Measurements from ENCODE around the gene ATP2B2.

The ATP2B2 gene

GRCh38 chr3:10510086-10510742, 4.8 kb upstream of the ATP2B2 start:
- DNase-seq: no peak

DNA sequence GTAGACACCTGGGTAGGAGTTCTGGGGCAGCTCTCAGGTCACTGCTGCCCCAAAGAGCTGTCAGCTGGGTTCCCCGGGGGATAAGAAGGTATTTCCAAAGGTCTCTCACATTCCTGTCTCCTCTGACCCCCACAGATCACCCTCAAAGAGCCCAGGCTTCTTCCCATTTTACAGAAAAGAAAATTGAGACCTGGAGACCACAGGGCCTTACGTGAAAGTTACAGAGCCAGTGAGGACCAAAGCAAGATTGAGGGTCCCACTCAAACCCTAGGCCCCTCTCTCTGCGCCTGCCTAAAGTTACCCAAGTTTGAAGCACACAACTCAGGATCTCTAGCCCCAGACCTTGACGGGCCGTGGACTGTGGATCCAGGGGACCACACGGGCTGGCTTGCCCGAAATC, 3.9 kb upstream of the ATP2B2 start:
- DNase-seq: no peak

GRCh38 chr3:10508619-10509260, 3.4 kb upstream of the ATP2B2 start:
- DNase-seq: no peak

DNA sequence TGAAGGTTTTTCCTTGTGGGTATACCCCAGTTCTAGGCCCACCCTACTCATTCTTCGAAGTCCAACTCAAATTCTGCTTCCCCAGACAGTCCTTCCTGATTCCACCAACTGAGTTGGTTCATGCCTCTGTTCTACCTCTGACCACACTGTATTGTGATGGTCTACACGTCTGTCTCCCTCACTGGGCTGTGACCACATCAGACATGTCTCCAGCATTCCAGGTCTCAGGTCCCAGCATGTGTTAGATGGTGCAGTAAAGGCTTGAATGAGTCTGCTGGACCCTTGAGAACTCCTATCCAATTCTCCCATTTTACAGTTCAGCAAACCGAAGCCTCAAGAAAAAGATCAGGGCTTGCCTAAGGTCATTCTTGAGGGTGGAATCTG, 2.8 kb upstream of the ATP2B2 start:
- DNase-seq: no peak

DNA sequence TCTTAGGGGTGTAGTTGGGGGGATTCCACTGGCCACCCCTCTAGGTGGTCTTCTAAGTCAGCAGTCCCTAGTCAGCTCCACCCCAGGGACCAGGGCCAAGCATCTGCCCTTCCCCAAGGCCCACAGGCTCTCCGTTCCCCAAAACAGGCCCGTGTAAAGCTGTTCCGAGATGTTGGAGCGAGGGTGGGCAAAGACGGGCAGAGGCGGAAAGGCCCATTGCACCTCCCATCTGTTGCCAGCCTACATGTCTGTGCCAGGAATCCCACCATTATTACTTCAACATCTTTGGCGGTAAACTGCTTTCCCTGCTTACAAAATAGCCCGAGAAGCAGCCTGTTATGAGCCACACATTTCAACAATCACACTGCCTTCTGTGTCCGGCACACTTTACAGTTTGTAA, 1.9 kb upstream of the ATP2B2 start:
- DNase-seq: no peak

GRCh38 chr3:10506696-10507095, 1.3 kb upstream of the ATP2B2 start:
- no peak for DNase-seq

DNA sequence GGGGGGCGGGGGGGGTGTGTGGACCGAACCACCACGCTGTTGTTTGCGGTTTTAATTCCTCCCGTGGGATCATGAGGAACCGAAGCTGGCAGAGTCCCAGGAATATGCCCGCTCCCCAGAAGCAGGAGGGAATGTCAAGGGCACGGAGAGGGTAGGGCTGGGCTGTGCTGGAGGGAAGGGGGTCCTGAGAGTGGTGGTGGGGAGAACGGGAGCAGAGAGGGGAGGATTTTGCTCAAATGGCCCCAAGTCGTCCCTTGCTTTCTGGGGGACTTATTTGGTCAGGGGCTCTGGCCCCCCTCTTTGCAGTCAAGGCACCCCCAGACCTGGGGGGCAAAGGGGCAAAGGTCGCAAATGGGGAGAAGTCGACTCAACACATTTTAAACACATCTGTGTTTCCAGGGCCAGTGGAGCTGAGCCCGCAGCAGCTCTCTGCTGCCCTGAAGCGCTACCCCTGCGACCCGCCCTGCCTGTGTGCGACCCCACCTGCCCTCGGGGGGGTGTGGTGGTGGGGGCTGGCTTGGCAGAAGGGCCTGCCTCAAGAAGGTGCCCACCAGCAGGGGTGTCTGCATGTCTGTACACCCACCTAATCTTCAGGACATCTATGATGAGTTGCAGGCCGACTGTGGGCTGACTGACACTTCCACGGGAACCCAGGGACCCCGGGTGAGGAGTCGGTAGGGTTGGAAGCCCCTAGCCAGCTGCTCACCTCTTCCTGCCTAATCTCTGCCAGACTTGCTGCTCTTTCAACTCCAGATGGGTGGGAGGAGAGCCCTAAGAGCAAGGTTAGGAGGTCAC, 602 bp upstream of the ATP2B2 start:
- no peak for DNase-seq

DNA sequence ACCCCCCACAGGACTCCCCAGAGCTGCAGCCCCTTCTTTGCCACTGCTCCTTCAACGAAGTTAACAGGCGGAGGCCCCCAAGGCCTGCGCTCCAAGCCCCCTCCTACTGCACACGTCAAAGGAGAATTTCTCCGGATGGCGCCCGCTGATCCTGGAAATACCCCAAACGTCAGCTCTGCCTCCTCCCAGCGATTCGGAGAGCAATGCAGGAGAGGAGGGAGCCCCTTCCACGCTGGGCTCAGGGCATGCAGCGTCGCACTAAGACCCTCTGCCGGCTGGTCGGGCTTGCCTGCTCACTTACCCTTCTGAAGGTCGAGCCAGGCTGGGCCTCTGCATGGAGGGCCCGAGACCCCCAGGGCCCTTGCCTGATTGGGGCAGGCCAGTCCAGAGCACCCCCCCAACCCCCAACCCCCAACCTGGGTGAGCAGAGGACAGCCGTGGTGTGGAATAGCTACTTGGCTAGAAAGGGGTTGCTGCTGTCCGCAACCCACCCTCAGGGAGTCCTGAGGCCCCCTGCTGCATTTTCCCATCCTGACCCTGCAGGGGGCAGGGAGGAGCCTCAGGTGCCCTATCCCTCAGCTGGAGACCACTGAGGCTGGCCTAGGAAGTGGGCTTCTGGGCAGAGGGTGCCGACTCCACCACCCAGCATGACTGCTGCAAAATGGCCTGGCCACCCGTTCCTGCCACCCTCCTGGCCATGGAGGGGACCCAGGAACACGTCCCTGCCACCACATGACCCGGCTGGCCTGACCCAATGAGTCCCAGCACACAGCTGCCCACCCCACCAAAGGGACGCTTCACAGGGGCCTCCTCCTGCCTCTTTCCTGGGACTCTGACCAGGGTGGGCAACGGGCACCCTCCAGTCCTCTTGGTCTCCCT, 976 bp downstream of the ATP2B2 start:
- DNase-seq: no peak

GRCh38 chr3:10503217-10503796, 2.1 kb downstream of the ATP2B2 start:
- no peak for DNase-seq

GRCh38 chr3:10502185-10502880, 3.1 kb downstream of the ATP2B2 start:
- DNase-seq: no peak

DNA sequence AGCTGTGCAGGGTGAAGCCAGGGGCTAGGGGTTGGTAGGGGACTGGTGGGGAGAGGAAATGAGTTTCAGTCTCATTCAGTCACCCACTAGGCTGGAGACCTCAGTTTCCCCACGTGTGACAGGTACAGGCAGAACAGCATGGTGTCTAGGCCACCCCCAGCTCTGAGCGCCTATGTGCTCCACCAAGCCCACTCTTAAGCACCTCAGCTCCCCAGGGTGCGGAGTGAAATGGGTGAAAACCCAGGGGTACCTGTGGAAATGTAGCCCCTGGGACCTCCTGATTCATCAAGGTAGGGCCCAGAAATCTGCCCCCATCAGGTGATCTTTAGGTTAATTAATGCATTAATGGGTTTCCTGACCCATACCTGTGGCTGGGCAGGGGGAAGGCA, 3.7 kb downstream of the ATP2B2 start:
- DNase-seq: no peak

DNA sequence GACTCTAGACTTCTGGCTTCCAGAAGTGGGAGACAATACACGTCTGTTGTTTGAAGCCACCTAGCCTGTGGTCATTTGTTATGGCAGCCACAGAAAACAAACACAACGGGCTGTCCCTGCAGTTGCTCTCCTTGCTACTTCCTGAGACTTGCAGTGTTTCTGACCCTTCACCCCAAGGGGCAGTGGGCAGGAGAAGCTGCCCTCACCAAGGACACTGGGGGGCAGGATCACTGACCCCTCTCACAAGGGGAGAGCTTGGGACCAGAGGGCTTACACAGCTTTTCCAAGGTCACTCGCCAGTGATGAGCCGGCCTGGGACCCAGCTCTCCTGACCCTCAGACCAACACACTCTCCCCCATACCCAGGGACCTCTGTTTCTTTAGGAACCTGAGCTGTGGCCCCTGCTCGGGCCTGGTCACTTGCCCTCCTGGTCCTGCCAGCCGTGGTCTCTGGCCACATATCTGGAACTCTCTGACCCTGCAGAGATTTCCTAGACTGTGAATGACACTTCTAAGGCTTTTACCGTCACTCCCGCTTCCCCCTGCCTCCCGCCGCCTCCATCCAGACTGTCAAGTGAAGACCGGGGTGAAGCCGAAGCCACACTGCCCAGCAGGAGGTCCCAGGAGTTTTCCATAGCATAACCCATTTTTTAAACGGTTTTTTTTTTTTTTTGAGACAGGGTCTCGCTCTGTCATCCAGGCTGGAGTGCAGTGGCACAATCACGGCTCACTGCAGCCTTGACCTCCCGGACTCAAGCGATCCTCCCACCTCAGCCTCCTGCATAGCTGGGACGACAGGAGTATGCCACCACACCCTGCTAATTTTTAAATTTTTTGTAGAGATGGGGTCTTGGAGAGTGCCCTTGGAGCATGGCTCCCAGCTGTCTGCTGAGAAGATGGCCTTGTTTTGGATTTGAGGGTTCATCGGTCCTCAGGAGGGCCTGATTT, 4.4 kb downstream of the ATP2B2 start:
- no peak for DNase-seq

GRCh38 chr3:10498271-10498670, 7.1 kb downstream of the ATP2B2 start:
- DNase-seq: no peak

DNA sequence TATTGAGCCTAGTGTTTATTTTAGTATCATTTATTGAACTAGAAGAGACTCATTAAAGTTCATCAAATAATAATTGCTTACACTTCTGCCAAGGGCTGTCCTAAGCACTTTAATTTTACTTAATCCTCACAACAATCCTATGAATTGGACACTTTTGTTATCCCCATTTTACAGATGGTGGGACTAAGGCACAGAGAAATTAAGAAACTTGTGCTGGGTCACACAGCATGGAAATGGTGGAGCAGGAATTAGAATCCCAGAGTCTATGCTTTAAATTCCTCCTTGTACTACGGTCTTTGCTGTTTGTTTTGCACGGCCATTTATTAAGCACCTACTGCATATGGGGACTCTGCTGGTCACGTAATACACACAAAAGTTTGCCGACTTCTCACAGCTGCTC, 7.9 kb downstream of the ATP2B2 start:
- no peak for DNase-seq

DNA sequence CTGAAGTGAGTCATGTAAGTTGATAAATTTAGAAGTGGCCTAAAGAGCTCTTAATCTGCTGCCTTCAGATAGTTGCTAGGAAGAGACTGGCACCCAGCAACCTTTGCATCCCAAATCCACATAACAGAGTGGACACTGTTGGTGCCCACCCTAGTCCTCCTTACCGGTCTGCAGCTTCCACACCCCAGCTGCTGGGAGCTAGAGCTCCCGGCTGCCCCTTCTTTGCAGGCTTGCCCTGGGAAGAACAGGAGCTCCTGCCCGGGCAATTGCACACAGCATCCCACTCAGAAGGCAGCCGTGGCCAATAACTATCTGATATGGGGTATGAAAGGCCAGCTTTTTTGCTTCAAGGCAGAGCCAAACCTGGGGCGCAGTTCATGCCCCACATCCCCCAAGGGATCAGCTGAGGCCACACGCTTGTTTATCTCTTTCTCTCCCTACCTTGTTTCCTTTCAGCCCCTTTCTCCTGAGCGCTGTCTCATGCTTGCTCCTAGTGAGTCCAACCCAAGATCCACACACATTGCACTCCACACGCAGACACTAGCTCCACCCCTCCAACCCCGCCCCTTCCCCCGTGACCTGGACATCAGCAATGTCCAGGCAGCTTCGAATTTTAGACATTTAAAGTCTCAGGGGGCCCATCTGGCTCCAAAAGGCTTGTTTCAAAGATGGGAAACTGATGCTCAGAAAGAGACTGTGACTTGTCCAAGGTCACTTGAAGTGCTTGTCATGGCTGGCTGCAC, 9.1 kb downstream of the ATP2B2 start:
- no peak for DNase-seq

GRCh38 chr3:10495614-10496013, 9.8 kb downstream of the ATP2B2 start:
- no peak for DNase-seq

- DNase-seq: no peak
Measured at GRCh38 chr3:10495003-10495402, 10.4 kb downstream of the ATP2B2 start.

- no peak for DNase-seq
Measured at GRCh38 chr3:10494180-10494579, 11.2 kb downstream of the ATP2B2 start.

- no peak for DNase-seq
Measured at GRCh38 chr3:10493202-10493589, 12.2 kb downstream of the ATP2B2 start.
